Pancreas (tissue), 10 donors: ENCODE measurements around the gene DGCR6L. TPM values are rescaled to one million over a fixed set of nuclear protein-coding genes. Genes with fewer than 3 reads are reported as not detected.
"Not testable (repeated sequence)": the region's sequence is repeated elsewhere in the genome, so short reads cannot be mapped to it uniquely, and the experiment has no call there.

Experiments used
- ATAC-seq, 4 donors: fragments of 200-7000 bp; cut with Tn5 transposase; one replicate each; pipeline versions ENCODE4 v1.8.0 to v1.9.1; 2020; ENCODE audit warnings: mild to moderate bottlenecking in 4 of 4, moderate library complexity in 4 of 4
- DNase-seq, 6 donors: peaks; one replicate each; pipeline ENCODE4 v3.0.0-alpha.2; 2020
- FAIRE-seq: peaks from 2 replicates; lab custom pipeline; 2012; peaks lifted over from hg19 to GRCh38; lab: Jason Lieb, UNC
- H3K27ac ChIP-seq, 4 donors: fragments of 200-600 bp; sonication (generic); 1 replicate in 3 of 4; 2 replicates in 1 of 4; pipeline versions ENCODE4 v1.5.0 to v1.8.0; 2020
- H3K27me3 ChIP-seq, 4 donors: fragments of 200-600 bp; one replicate each; pipeline ENCODE4 v1.8.0; 2021
- H3K36me3 ChIP-seq, 3 donors: fragments of 200-600 bp; sonication (generic) in 1 of 3; one replicate each; pipeline versions ENCODE4 v1.5.0 to v1.8.0; 2020 to 2021
- H3K4me1 ChIP-seq, 3 donors: fragments of 200-600 bp; one replicate each; pipeline ENCODE4 v1.8.0; 2021
- H3K4me3 ChIP-seq, 4 donors: fragments of 200-600 bp; sonication (generic) in 2 of 4; one replicate each; pipeline versions ENCODE4 v1.5.0 to v1.8.0; 2020 to 2021
- H3K9me3 ChIP-seq, 4 donors: fragments of 200-600 bp; one replicate each; pipeline ENCODE4 v1.8.0; 2021
- WGBS, 2 donors: extraction: QIAGEN DNeasy Blood & Tissue Kit; methylation state at CpG; one replicate each; pipeline ENCODE4 v1.1.7; 2013; 5-methylcytosine and 5-hydroxymethylcytosine counted together
- intact Hi-C, 3 donors: fragments of 100-400 bp; cut with DNase I; formaldehyde crosslinking; loops; one replicate each; pipeline versions ENCODE4 v1.11.1 to v1.14.2; 2022
- polyA plus RNA-seq, 2 donors: library from polyadenylated mRNA; stranded (reverse); fragments of 200-250 nt; gene quantifications; one replicate each; pipeline ENCODE4 v1.2.3, GENCODE V29; 2013
- total RNA-seq, 6 donors: library from RNA; stranded (reverse); fragmentation: NEBNext Ultra II Directional in 4 of 6; extraction: Animal tissue kit (Norgen Biotek cat#: 25700) in 4 of 6; gene quantifications; one replicate each; pipeline versions ENCODE4 v1.2.1 to v1.2.4, GENCODE V29; 2021 to 2023
- TF ChIP-seq, protein P1 (sequence below), 4 donors: fragments of 200-600 bp; sonication (generic) in 3 of 4; IDR thresholded peaks; one replicate each; pipeline versions ENCODE4 v1.5.0 to v1.8.0; 2021; ENCODE audit warnings: antibody characterized with exemption in 4 of 4
- donor health status: healthy with polysubstance abuse.
- donor health status: DM: no; HTN: no; CAD: no; lungs with moderate emphysema.
- donor health status: DM: no; HTN: no; CAD: no.
- donor health status: control.
- donor health status: control.
- donor health status: Bipolar disorder and iron deficiency.
- donor health status: DM: yes; HTN: yes; CAD: no.
- donor health status: DM: no; HTN: no; CAD: no.
- donor health status: DM: no; HTN: no; CAD: no.
- donor health status: DM: yes; HTN: yes; CAD: no.

DGCR6L gene
- total and polyA plus RNA-seq, 8 donors: 17.2 to 53.4 (median 22.2) TPM

DNA sequence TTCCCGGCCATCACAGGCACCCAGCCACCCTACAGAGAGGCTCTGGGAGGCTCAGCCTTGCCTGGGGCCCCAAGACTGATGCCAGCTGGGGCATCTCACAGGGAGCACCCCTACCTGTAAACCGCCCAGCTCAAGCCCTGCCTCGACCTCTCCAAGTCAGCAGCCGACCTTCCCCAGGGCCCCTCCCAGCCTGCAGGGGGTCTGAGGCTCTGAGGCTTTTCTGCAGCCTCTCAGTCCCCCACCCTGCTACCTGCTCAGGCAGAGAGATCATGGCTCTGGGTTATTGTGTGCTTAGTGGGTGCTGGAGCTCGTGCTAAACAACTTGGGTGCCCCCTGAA lies 28.6 kb downstream of the DGCR6L start:
- H3K36me3 ChIP-seq: no peaks in the 10 kb centered on the region
- no peaks in the 10 kb centered on the region for H3K9me3 ChIP-seq
- intact Hi-C loops: no loop called here
- no peaks in the 10 kb centered on the region for H3K4me1 ChIP-seq
- TF ChIP-seq, protein P1, sequence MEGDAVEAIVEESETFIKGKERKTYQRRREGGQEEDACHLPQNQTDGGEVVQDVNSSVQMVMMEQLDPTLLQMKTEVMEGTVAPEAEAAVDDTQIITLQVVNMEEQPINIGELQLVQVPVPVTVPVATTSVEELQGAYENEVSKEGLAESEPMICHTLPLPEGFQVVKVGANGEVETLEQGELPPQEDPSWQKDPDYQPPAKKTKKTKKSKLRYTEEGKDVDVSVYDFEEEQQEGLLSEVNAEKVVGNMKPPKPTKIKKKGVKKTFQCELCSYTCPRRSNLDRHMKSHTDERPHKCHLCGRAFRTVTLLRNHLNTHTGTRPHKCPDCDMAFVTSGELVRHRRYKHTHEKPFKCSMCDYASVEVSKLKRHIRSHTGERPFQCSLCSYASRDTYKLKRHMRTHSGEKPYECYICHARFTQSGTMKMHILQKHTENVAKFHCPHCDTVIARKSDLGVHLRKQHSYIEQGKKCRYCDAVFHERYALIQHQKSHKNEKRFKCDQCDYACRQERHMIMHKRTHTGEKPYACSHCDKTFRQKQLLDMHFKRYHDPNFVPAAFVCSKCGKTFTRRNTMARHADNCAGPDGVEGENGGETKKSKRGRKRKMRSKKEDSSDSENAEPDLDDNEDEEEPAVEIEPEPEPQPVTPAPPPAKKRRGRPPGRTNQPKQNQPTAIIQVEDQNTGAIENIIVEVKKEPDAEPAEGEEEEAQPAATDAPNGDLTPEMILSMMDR (IDR thresholded peaks at IDR 0.05): no peak
- DNase-seq: peak in 1 of 6 donors; percentile 6
- no peak for FAIRE-seq
- H3K4me3 ChIP-seq: no peak overlapping the region
- H3K27me3 ChIP-seq: no peaks in the 10 kb centered on the region
- ATAC-seq: no peak
- no peak overlapping the region for H3K27ac ChIP-seq
- 56% methylated on average over 5 of the region's 5 CpGs for WGBS, 2 donors

DNA sequence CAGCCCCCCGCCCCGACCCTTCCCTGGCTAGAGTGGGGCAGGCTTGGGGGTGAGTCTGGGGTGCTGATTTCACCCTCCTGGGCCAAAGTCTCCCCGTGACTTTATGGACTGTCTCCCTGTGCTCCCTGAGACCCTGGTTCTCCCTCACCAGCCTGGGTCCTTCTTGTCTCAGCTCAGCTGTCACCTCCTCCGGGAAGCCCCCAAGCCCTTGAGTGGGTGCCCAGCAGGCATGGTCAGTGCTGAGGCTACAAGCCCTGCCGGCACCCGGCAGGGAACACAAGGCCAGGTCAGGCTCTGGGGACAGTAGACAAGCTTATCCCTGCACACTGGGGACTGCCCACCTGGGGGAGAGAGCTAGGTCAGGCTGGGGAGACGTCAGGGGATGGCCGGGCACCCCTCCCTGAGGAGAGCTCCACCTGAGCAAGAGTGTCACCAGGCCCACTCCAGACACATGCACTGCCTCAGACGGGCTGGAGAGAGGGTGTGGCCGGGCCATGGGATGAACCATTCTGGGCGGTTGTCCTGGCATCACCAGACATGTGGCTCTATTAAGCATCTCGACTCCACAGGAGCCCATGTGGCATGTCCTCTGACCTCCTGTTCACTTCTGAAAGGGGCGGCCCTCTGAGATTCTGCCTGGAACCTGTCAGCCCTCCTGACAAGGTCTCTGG lies 29.1 kb downstream of the DGCR6L start:
- WGBS, 2 donors: 73 to 77% methylated on average over 13 of the region's 13 CpGs
- TF ChIP-seq, protein P1 (IDR thresholded peaks at IDR 0.05): no peak
- ATAC-seq (no peak), FAIRE-seq (no peak), DNase-seq (peak in 2 of 6 donors; percentile 11 to 66)
- Histone ChIP-seq H3K27ac (no peak overlapping the region), H3K4me3 (no peak overlapping the region), H3K9me3 (no peaks in the 10 kb centered on the region), H3K36me3 (no peaks in the 10 kb centered on the region), H3K4me1 (no peaks in the 10 kb centered on the region), H3K27me3 (no peaks in the 10 kb centered on the region)
- intact Hi-C loops: no loop called here

DNA sequence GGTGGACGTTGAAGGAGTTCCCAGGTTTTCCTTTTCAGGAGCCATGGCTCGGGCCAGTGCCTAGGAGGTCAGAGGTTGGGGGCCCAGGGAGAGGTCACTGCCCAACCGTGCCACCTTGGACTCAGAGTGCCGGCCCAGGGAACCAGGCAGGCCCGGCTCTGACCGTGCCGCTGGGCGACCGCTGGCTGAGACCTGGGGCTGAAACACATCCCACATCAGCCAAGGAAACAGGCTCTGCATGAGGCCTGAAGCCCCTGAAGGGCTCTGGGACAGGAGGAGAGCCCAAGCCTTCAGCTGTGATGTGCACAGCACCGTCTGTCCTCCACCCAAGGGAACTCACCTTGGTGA lies 29.8 kb downstream of the DGCR6L start:
- no peak overlapping the region for H3K27ac ChIP-seq
- no peak overlapping the region for H3K4me3 ChIP-seq
- TF ChIP-seq, protein P1 (IDR thresholded peaks at IDR 0.05): no peak
- FAIRE-seq (no peak), ATAC-seq (no peak), DNase-seq (peak in 2 of 6 donors; percentile 14 to 47)
- no peaks in the 10 kb centered on the region for H3K4me1 ChIP-seq
- 70 to 78% methylated on average over 10 of the region's 10 CpGs for WGBS, 2 donors
- H3K36me3 ChIP-seq: no peaks in the 10 kb centered on the region
- no peaks in the 10 kb centered on the region for H3K27me3 ChIP-seq
- no peaks in the 10 kb centered on the region for H3K9me3 ChIP-seq
- intact Hi-C loops: no loop called here

DNA sequence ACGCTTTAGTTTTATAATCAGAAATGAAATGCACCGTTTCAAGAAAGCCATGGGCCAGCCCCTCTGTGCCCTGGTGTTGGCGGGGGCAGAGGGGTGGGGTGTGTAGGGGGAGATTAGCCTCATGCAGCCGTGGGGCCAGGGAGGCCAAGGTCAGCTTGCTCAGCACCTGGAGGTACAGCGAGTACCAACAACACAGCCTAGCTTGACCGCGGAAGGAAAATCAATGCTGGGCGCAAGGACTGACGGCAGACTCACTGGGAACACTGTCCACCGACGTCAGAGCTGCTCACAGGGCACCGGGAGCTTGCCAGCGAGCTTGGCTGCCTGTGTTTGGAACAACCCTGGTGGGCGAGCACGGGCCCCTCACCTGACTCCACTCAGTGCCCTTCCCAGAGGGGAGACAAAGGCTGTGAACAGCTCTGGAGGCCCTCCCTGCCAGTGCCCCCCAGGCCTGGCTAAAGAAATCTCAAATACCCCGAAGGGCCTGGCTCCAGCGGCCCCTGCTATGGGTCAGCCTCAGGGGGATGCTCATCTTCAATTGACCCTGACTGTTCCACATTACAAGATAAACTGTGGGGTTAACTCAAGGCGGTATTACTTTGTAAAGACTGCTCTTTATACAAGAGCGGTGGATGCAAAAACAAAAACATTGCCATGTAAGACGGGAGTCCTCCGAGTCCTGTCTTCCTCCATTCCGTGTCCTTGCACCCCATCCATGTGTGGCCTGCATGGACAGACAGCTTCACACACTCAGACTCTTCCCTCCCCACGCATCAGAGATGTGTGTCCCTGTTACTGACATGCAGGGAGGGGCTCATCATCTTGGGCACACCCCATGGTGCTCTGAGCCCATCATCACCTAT lies 30.4 kb downstream of the DGCR6L start:
- intact Hi-C loops: loop anchor here in 2 of 3 donors (10.0 kb wide), 2 partner anchors 135 to 315 kb away; partner anchors contain the start of gene CCDC188 (in 1 of the 2)
- WGBS, 2 donors: 46 to 60% methylated on average over 20 to 22 of the region's 23 CpGs
- not testable (repeated sequence) for H3K4me1 ChIP-seq, H3K4me3 ChIP-seq, H3K9me3 ChIP-seq, H3K36me3 ChIP-seq, H3K27ac ChIP-seq, FAIRE-seq, H3K27me3 ChIP-seq
- ATAC-seq (peak in 1 of 4 donors; percentile 28), DNase-seq (peak in 2 of 6 donors; percentile 6 to 59)

DNA sequence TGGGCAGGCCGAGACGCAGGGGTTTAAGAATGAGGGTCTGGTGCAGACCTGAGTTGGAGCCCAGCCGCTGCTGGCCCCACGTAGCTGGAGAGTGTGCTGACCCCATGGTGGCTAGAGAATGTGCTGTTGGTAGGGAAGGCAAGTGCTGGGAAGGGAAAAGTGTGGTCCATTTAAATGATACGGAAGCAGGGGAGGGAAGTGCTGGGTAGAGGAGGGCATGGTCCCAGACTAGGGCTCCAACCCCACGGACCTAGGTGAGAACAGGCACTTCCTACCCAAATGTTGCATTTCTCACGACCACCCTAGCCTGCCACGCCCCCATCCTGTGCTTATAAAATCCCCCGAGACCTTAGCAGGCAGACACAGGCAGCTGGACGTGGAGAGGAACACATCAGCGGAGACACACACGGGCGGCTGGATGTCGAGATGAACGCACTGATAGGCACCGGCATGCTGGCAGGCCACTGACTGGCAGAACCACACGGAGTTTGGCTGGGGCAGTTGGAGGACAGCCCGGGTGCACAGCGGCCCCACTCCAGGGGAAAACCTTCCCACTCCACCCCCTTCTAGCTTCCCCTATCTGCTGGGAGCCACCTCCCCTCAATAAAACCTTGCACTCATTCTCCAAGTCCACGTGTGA lies 33.0 kb downstream of the DGCR6L start:
- WGBS, 2 donors: 52 to 64% methylated on average over 15 to 19 of the region's 20 CpGs
- DNase-seq: peak in 2 of 6 donors; percentile 9 to 27
- H3K9me3 ChIP-seq, H3K36me3 ChIP-seq, ATAC-seq, H3K4me1 ChIP-seq, FAIRE-seq, H3K27me3 ChIP-seq, H3K27ac ChIP-seq, H3K4me3 ChIP-seq: not testable (repeated sequence)
- intact Hi-C loops: loop anchor here in 2 of 3 donors (10.0 kb wide), 2 partner anchors 132 to 312 kb away; partner anchors contain the start of gene CCDC188 (in 1 of the 2)

DNA sequence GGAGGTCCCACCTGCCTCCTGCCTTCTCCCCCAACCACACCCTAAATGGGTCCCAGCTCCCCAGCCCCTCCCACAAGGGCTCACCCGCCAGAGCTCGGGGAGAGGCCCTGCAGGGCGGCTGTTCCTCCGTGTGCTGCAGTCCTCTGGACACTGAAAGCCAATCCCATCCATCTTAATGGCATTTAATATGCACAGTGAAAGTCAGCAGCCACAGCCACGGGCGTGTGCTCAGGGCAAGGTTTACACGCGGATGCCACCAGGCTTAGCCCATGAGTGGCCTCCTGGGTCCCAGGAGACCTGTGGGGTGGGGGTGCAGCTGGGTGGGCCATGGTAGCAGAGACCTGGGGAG lies 33.6 kb downstream of the DGCR6L start:
- ATAC-seq: not testable (repeated sequence)
- WGBS, 2 donors: 11 to 13% methylated on average over 8 of the region's 8 CpGs

More for the DNA sequence above, 33.6 kb downstream of the DGCR6L start:
- DNase-seq: peak in 1 of 6 donors; percentile 6
- not testable (repeated sequence) for H3K9me3 ChIP-seq, H3K4me1 ChIP-seq, H3K27ac ChIP-seq, H3K4me3 ChIP-seq, H3K36me3 ChIP-seq, H3K27me3 ChIP-seq, FAIRE-seq
- intact Hi-C loops: loop anchor here in 2 of 3 donors (10.0 kb wide), 2 partner anchors 131 to 311 kb away; partner anchors contain the start of gene CCDC188 (in 1 of the 2)
